ENCODE measurements around the gene RGL1. TPM values are rescaled to one million over a fixed set of nuclear protein-coding genes. Genes with fewer than 3 reads are reported as not detected.

RGL1 gene
- total RNA-seq, 2 experiments from 2014 or later: 2.0 TPM

- Mint-ChIP-seq H3K27me3 (no peaks in the 10 kb centered on the region), H3K36me3 (ENCODE audit: low read depth) (peaks cover 2% of the 10 kb centered on the region), H3K4me3 (no peak overlapping the region), H3K9me3 (ENCODE audit: low read depth) (no peaks in the 10 kb centered on the region), H3K4me1 (peaks cover 26% of the 10 kb centered on the region), H3K27ac (no peak overlapping the region)
- POLR2A ChIA-PET: no interaction called here
- no peak for ATAC-seq
- DNase-seq: no peak
- CTCF ChIA-PET: interaction anchor here (0.6 to 5.3 kb wide), 6 partner anchors 10 to 1135 kb away, joined by 3 to 90 read pairs (median 4); partner anchors contain the start of gene APOBEC4
- intact Hi-C loops (cut with DNase I, micrococcal nuclease): loop anchor here (10.0 kb wide), 4 partner anchors 109 to 439 kb away; partner anchors contain the start of genes RGL1 (in 1 of the 2) and SMG7 (in 1 of the 2)
Observed at GRCh38 chr1:183913567-183913993, 108.7 kb downstream of the RGL1 start.

DNA sequence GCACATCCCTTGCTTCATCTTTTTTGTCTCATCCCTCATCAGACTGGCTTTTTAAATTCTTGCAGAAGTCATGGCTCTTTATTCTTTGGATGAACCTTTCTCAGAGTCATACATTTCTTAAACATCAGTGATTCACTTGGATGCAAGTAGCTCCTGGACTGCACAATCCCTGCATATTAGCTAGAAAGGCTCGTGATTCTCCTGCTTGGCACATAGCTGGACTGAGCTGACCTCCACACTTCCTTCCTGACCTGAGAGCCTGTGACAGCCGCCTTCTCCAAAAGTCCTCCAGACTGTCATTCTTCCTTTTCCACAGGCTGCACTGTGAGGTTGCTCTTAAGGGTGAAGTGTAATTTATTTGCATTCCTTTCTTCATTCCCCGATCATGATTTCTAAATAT, 109.4 kb downstream of the RGL1 start:
- Mint-ChIP-seq H3K4me3 (no peak overlapping the region), H3K4me1 (peaks cover 26% of the 10 kb centered on the region), H3K27ac (no peak overlapping the region), H3K9me3 (ENCODE audit: low read depth) (no peaks in the 10 kb centered on the region), H3K36me3 (ENCODE audit: low read depth) (no peaks in the 10 kb centered on the region), H3K27me3 (no peaks in the 10 kb centered on the region)
- ATAC-seq (no peak), DNase-seq (no peak)
- intact Hi-C loops (cut with DNase I, micrococcal nuclease): loop anchor here (10.0 kb wide), 4 partner anchors 109 to 439 kb away; partner anchors contain the start of genes RGL1 (in 1 of the 2) and SMG7 (in 1 of the 2)
- POLR2A ChIA-PET: no interaction called here
- CTCF ChIA-PET: interaction anchor here (0.7 to 5.3 kb wide), 8 partner anchors 9 to 315 kb away, joined by 3 to 90 read pairs (median 4); partner anchors contain the start of gene APOBEC4

- Mint-ChIP-seq H3K27me3 (no peaks in the 10 kb centered on the region), H3K4me3 (no peak overlapping the region), H3K4me1 (peaks cover 26% of the 10 kb centered on the region), H3K27ac (no peak overlapping the region), H3K9me3 (ENCODE audit: low read depth) (no peaks in the 10 kb centered on the region), H3K36me3 (ENCODE audit: low read depth) (no peaks in the 10 kb centered on the region)
- ATAC-seq: no peak
- POLR2A ChIA-PET: no interaction called here
- no peak for DNase-seq
- intact Hi-C loops (cut with DNase I, micrococcal nuclease): loop anchor here (5.0 to 10.0 kb wide), 5 partner anchors 110 to 443 kb away; partner anchors contain the start of genes SMG7 (in 2 of the 2) and RGL1 (in 1 of the 2)
- CTCF ChIA-PET: interaction anchor here (0.6 to 5.3 kb wide), 17 partner anchors 8 to 599 kb away, joined by 3 to 90 read pairs (median 6); partner anchors contain the start of gene APOBEC4
Observed at GRCh38 chr1:183914891-183915290, 110.0 kb downstream of the RGL1 start.

GRCh38 chr1:183915625-183916510, 110.9 kb downstream of the RGL1 start:
- Mint-ChIP-seq H3K36me3 (ENCODE audit: low read depth) (no peaks in the 10 kb centered on the region), H3K9me3 (ENCODE audit: low read depth) (no peaks in the 10 kb centered on the region), H3K27ac (no peak overlapping the region), H3K27me3 (no peaks in the 10 kb centered on the region), H3K4me1 (peaks cover 19% of the 10 kb centered on the region), H3K4me3 (no peak overlapping the region)
- ChIA-PET CTCF (interaction anchor here (0.5 to 5.3 kb wide), 38 partner anchors 9 to 1109 kb away, joined by 3 to 90 read pairs (median 4); partner anchors contain the start of gene APOBEC4), POLR2A (no interaction called here)
- DNase-seq (peak; percentile 82), ATAC-seq (peak; percentile 99)
- intact Hi-C loops (cut with DNase I, micrococcal nuclease): loop anchor here (1.0 to 10.0 kb wide), 11 partner anchors 41 to 635 kb away; partner anchors contain the start of genes SMG7 (in 2 of the 2) and RGL1 (in 1 of the 2)

GRCh38 chr1:183916574-183916973, 111.7 kb downstream of the RGL1 start:
- ATAC-seq (no peak), DNase-seq (no peak)
- no peak overlapping the region for H3K4me3 Mint-ChIP-seq
- ChIA-PET CTCF (interaction anchor here (0.5 to 5.3 kb wide), 30 partner anchors 12 to 1108 kb away, joined by 3 to 90 read pairs (median 4); partner anchors contain the start of gene APOBEC4), POLR2A (no interaction called here)
- no peaks in the 10 kb centered on the region for H3K9me3 Mint-ChIP-seq (ENCODE audit: low read depth)
- intact Hi-C loops (cut with DNase I, micrococcal nuclease): loop anchor here (1.0 to 10.0 kb wide), 11 partner anchors 40 to 636 kb away; partner anchors contain the start of genes SMG7 (in 2 of the 2) and RGL1 (in 1 of the 2)
- no peak overlapping the region for H3K27ac Mint-ChIP-seq
- no peaks in the 10 kb centered on the region for H3K27me3 Mint-ChIP-seq
- H3K4me1 Mint-ChIP-seq: peaks cover 13% of the 10 kb centered on the region
- no peaks in the 10 kb centered on the region for H3K36me3 Mint-ChIP-seq (ENCODE audit: low read depth)

GRCh38 chr1:183918589-183918988, 113.7 kb downstream of the RGL1 start:
- Mint-ChIP-seq H3K9me3 (ENCODE audit: low read depth) (no peaks in the 10 kb centered on the region), H3K27me3 (no peaks in the 10 kb centered on the region), H3K4me3 (no peak overlapping the region), H3K27ac (no peak overlapping the region), H3K36me3 (ENCODE audit: low read depth) (no peaks in the 10 kb centered on the region), H3K4me1 (peaks cover 12% of the 10 kb centered on the region)
- CTCF ChIA-PET: interaction anchor here (0.9 kb wide), 1 partner anchor 233 kb away, joined by 3 read pairs; no protein-coding TSS in a partner anchor
- ATAC-seq: no peak
- intact Hi-C loops (cut with DNase I, micrococcal nuclease): loop anchor here (5.0 to 10.0 kb wide), 5 partner anchors 114 to 446 kb away; partner anchors contain the start of genes SMG7 (in 2 of the 2) and RGL1 (in 1 of the 2)
- no peak for DNase-seq
- POLR2A ChIA-PET: no interaction called here

DNA sequence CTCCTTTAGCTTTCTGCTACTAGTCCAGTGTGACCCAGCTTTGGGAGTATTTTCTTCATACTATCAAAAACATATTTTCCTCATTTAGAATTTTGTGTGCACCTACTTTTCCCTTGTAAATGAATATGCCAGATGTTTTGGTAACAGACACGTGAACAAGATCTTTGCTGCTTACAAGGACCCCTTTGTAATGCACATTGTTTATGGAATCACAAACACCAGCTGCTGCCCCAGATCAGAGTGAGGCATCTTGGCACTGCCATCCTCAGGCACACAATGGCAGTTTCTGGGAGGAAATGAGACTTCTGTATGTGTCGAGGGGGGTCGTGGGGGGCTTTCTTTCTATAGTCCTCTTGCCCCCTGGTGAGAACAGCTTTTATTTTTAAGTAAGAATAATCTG, 115.7 kb downstream of the RGL1 start:
- ChIA-PET POLR2A (interaction anchor here (0.6 kb wide), 1 partner anchor 22 kb away, joined by 3 read pairs; no protein-coding TSS in a partner anchor), CTCF (interaction anchor here (0.7 to 2.0 kb wide), 4 partner anchors 13 to 265 kb away, joined by 3 to 4 read pairs (median 3); no protein-coding TSS in a partner anchor)
- no peaks in the 10 kb centered on the region for H3K9me3 Mint-ChIP-seq (ENCODE audit: low read depth)
- ATAC-seq: no peak
- intact Hi-C loops (cut with DNase I, micrococcal nuclease): no loop called here
- H3K4me1 Mint-ChIP-seq: peaks cover 9% of the 10 kb centered on the region
- no peak for DNase-seq
- no peak overlapping the region for H3K4me3 Mint-ChIP-seq
- no peak overlapping the region for H3K27ac Mint-ChIP-seq
- H3K36me3 Mint-ChIP-seq (ENCODE audit: low read depth): peaks cover 3% of the 10 kb centered on the region
- H3K27me3 Mint-ChIP-seq: no peaks in the 10 kb centered on the region

DNA sequence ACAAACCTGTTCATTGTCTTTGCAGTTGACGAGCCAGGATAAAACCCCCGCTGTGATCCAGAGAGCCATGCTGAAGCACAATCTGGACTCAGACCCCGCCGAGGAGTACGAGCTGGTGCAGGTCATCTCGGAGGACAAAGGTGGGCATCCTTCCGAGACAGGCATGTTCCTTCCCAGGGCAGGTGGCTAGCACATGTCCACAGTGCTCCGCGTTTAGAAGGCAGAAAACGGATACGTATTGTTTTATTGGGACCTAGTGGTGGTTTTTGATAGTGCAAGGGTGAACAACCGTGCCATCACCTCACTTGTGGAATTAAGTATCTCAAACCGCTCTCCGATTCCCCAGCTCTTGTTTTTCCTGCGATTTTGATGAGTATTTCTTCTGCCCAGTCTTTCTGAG, 117.3 kb downstream of the RGL1 start:
- ChIA-PET POLR2A (no interaction called here), CTCF (interaction anchor here (0.9 to 2.0 kb wide), 3 partner anchors 11 to 373 kb away, joined by 3 to 4 read pairs (median 3); no protein-coding TSS in a partner anchor)
- H3K4me1 Mint-ChIP-seq: no peaks in the 10 kb centered on the region
- intact Hi-C loops (cut with DNase I, micrococcal nuclease): no loop called here
- no peak overlapping the region for H3K27ac Mint-ChIP-seq
- no peaks in the 10 kb centered on the region for H3K27me3 Mint-ChIP-seq
- H3K4me3 Mint-ChIP-seq: no peak overlapping the region
- H3K9me3 Mint-ChIP-seq (ENCODE audit: low read depth): no peaks in the 10 kb centered on the region
- peaks cover 3% of the 10 kb centered on the region for H3K36me3 Mint-ChIP-seq (ENCODE audit: low read depth)
- DNase-seq (no peak), ATAC-seq (no peak)

DNA sequence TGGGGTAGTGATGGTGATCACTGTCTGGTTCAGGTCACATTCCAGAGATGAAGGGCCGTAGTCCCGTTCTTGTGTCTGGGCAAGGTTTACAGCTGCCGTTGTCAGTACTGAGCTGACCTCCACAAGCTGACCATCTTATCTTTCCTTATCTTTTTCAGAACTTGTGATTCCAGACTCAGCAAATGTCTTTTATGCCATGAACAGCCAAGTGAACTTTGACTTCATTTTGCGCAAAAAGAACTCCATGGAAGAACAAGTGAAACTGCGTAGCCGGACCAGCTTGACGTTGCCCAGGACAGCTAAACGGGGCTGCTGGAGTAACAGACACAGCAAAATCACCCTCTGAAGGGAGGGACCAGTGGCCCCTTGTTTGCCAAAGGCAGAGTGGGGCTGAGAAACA, 121.0 kb downstream of the RGL1 start:
- H3K4me1 Mint-ChIP-seq: no peaks in the 10 kb centered on the region
- no peak overlapping the region for H3K27ac Mint-ChIP-seq
- no peak for DNase-seq
- CTCF ChIA-PET: interaction anchor here (0.8 kb wide), 1 partner anchor 630 kb away, joined by 4 read pairs; no protein-coding TSS in a partner anchor
- no peaks in the 10 kb centered on the region for H3K9me3 Mint-ChIP-seq (ENCODE audit: low read depth)
- no peak for ATAC-seq
- peaks cover 3% of the 10 kb centered on the region for H3K36me3 Mint-ChIP-seq (ENCODE audit: low read depth)
- POLR2A ChIA-PET: no interaction called here
- intact Hi-C loops (cut with DNase I, micrococcal nuclease): no loop called here
- H3K27me3 Mint-ChIP-seq: no peaks in the 10 kb centered on the region
- no peak overlapping the region for H3K4me3 Mint-ChIP-seq

DNA sequence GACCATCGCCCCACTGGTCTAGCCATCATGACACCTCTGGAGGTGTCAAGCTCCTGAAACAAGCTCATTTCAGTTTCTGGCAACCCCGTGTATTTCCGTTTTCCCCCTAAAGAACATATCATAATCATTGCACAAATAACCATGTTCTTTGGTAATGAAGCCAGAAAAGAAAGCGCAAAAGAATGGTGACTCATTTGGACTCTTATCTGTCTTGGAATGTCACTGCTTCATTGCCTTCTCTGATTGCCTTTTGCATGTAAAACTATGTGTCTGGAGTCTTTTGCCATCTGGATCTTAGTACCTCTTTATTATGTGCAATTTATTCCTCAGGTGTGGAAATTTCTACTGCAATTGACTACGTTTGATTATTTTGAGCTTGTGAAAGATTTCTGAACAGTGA, 122.1 kb downstream of the RGL1 start:
- no peaks in the 10 kb centered on the region for H3K27me3 Mint-ChIP-seq
- H3K36me3 Mint-ChIP-seq (ENCODE audit: low read depth): peaks cover 3% of the 10 kb centered on the region
- ChIA-PET CTCF (interaction anchor here (1.3 kb wide), 1 partner anchor 11 kb away, joined by 3 read pairs; no protein-coding TSS in a partner anchor), POLR2A (no interaction called here)
- H3K9me3 Mint-ChIP-seq (ENCODE audit: low read depth): no peaks in the 10 kb centered on the region
- no peak overlapping the region for H3K4me3 Mint-ChIP-seq
- intact Hi-C loops (cut with DNase I, micrococcal nuclease): no loop called here
- H3K4me1 Mint-ChIP-seq: no peaks in the 10 kb centered on the region
- ATAC-seq (no peak), DNase-seq (no peak)
- no peak overlapping the region for H3K27ac Mint-ChIP-seq

GRCh38 chr1:183931646-183932271, 126.8 kb downstream of the RGL1 start:
- ATAC-seq (no peak), DNase-seq (no peak)
- Mint-ChIP-seq H3K9me3 (ENCODE audit: low read depth) (no peaks in the 10 kb centered on the region), H3K4me3 (no peak overlapping the region), H3K27ac (no peak overlapping the region), H3K4me1 (no peaks in the 10 kb centered on the region), H3K36me3 (ENCODE audit: low read depth) (no peaks in the 10 kb centered on the region), H3K27me3 (no peaks in the 10 kb centered on the region)
- ChIA-PET POLR2A (no interaction called here), CTCF (interaction anchor here (1.4 kb wide), 1 partner anchor 14 kb away, joined by 3 read pairs; no protein-coding TSS in a partner anchor)
- intact Hi-C loops (cut with DNase I, micrococcal nuclease): loop anchor here in 1 of 2 experiments (10.0 kb wide), 1 partner anchor 63 kb away; no protein-coding TSS in a partner anchor
